Activated naive CD4-positive, alpha-beta T cell treated with anti-CD3 and anti-CD28 coated beads for 36 hours (primary cell): ENCODE data around the gene SLC2A14. TPM values are rescaled to one million over a fixed set of nuclear protein-coding genes. Genes with fewer than 3 reads are reported as not detected.
"Not testable (repeated sequence)": the region's sequence is repeated elsewhere in the genome, so short reads cannot be mapped to it uniquely, and the experiment has no call there.

ENCODE experiments used
- CTCF ChIA-PET: fragments of 350-600 bp; sonication (Branson Sonifier 250); formaldehyde crosslinking; loops from one replicate; lab custom pipeline; 2021; ENCODE audit warnings: antibody characterized with exemption; lab: Charles Lee
- DNase-seq: peaks from one replicate; pipeline ENCODE4 v3.0.0-alpha.2; 2020
- H3K27ac Mint-ChIP-seq: one replicate; pipeline ENCODE4 v1.8.0; 2021; ENCODE audit warnings: mild to moderate bottlenecking, mixed read lengths
- H3K27me3 Mint-ChIP-seq: one replicate; pipeline ENCODE4 v1.8.0; 2021; ENCODE audit warnings: low read depth, mixed read lengths
- H3K36me3 Mint-ChIP-seq: one replicate; pipeline ENCODE4 v1.8.0; 2021; ENCODE audit warnings: low read depth, mixed read lengths
- H3K4me1 Mint-ChIP-seq: one replicate; pipeline ENCODE4 v1.8.0; 2021; ENCODE audit warnings: low read depth, mixed read lengths
- H3K4me3 Mint-ChIP-seq: one replicate; pipeline ENCODE4 v1.8.0; 2021; ENCODE audit warnings: mild to moderate bottlenecking, moderate library complexity, mixed read lengths
- H3K9me3 Mint-ChIP-seq: one replicate; pipeline ENCODE4 v1.8.0; 2021; ENCODE audit warnings: mixed read lengths
- intact Hi-C: fragments of 100-400 bp; cut with micrococcal nuclease; formaldehyde crosslinking; loops from one replicate; pipeline ENCODE4 v1.15.1; 2023
- total RNA-seq, 2 experiments: library from RNA; stranded (reverse); gene quantifications; one replicate each; pipeline ENCODE4 v1.2.3, GENCODE V29; 2021

SLC2A14 gene
- total RNA-seq, 2 experiments from 2014 or later, result 8.8 to 9.8 TPM

GRCh38 chr12:7784701-7785100 lies 88.0 kb downstream of the SLC2A14 start:
- intact Hi-C loops, result no loop called here
- H3K36me3 Mint-ChIP-seq, result no peaks in the 10 kb centered on the region
- no peak for DNase-seq
- no peak overlapping the region for H3K4me3 Mint-ChIP-seq
- no peaks in the 10 kb centered on the region for H3K9me3 Mint-ChIP-seq
- H3K27me3 Mint-ChIP-seq, result peaks cover 2% of the 10 kb centered on the region
- CTCF ChIA-PET, result interaction anchor here (0.6 kb wide), 1 partner anchor 115 kb away, joined by 3 read pairs; no protein-coding TSS in a partner anchor
- H3K27ac Mint-ChIP-seq, result no peak overlapping the region
- no peaks in the 10 kb centered on the region for H3K4me1 Mint-ChIP-seq

GRCh38 chr12:7783433-7783832 lies 89.3 kb downstream of the SLC2A14 start:
- intact Hi-C loops, result not testable (repeated sequence)
- CTCF ChIA-PET, result interaction anchor here (0.6 kb wide), 1 partner anchor 23 kb away, joined by 5 read pairs; no protein-coding TSS in a partner anchor

GRCh38 chr12:7782055-7782454 lies 90.7 kb downstream of the SLC2A14 start:
- DNase-seq, result no peak
- Mint-ChIP-seq H3K9me3 (no peaks in the 10 kb centered on the region), H3K27ac (no peak overlapping the region), H3K4me3 (no peak overlapping the region), H3K36me3 (no peaks in the 10 kb centered on the region), H3K4me1 (no peaks in the 10 kb centered on the region), H3K27me3 (no peaks in the 10 kb centered on the region)
- CTCF ChIA-PET, result no interaction called here
- intact Hi-C loops, result no loop called here

More at GRCh38 chr12:7783433-7783832, 89.3 kb downstream of the SLC2A14 start:
- not testable (repeated sequence) for H3K36me3 Mint-ChIP-seq, H3K9me3 Mint-ChIP-seq, DNase-seq, H3K4me1 Mint-ChIP-seq, H3K4me3 Mint-ChIP-seq, H3K27me3 Mint-ChIP-seq, H3K27ac Mint-ChIP-seq

- Mint-ChIP-seq H3K4me3 (no peak overlapping the region), H3K4me1 (no peaks in the 10 kb centered on the region), H3K36me3 (no peaks in the 10 kb centered on the region), H3K27ac (no peak overlapping the region), H3K27me3 (no peaks in the 10 kb centered on the region), H3K9me3 (no peaks in the 10 kb centered on the region)
- no peak for DNase-seq
- intact Hi-C loops, result no loop called here
- CTCF ChIA-PET, result interaction anchor here (0.7 kb wide), 1 partner anchor 74 kb away, joined by 8 read pairs; no protein-coding TSS in a partner anchor
Observed at GRCh38 chr12:7781274-7781673, 91.4 kb downstream of the SLC2A14 start.

DNA sequence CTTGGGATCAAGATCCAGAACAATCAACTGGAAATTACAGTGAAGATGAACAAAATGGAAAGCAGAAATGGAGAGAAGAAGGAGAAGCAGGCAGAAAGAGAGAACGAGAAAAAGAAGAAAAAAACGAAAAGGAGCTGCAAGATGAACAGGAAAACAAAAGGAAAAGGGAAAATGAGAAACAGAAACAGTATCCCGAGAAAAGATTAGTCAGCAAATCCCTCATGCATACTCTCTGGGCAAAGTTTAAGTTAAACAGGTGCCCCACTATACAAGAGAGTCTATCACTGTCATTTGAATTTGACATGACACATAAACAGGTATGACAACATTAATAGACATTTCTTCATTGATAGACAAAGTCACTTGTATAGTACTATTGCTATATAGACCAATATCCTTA lies 102.7 kb downstream of the SLC2A14 start:
- intact Hi-C loops, result no loop called here
- no peak for DNase-seq
- Mint-ChIP-seq H3K27ac (no peak overlapping the region), H3K4me1 (no peaks in the 10 kb centered on the region), H3K4me3 (no peak overlapping the region), H3K27me3 (no peaks in the 10 kb centered on the region), H3K36me3 (no peaks in the 10 kb centered on the region), H3K9me3 (no peaks in the 10 kb centered on the region)
- CTCF ChIA-PET, result no interaction called here

Other genes with a start within 250 kb of the SLC2A14 start
- not detected for gene APOBEC1, start 207.0 kb downstream of the SLC2A14 start, total RNA-seq
- not detected for gene GDF3, start 177.1 kb downstream of the SLC2A14 start, total RNA-seq
- gene DPPA3, start 161.5 kb downstream of the SLC2A14 start, total RNA-seq, result not detected
- gene CLEC4C, start 125.5 kb downstream of the SLC2A14 start, total RNA-seq, result not detected
- gene NANOGNB, start 107.7 kb downstream of the SLC2A14 start, total RNA-seq, result not detected
- gene NANOG, start 83.5 kb downstream of the SLC2A14 start, total RNA-seq, result not detected
- gene SLC2A3, start 63.3 kb upstream of the SLC2A14 start, total RNA-seq, result 100 to 1,000 TPM; 392 to 394 TPM
- 10 to 100 TPM; 17.6 to 17.7 TPM for gene FOXJ2, start 159.8 kb upstream of the SLC2A14 start, total RNA-seq
- under 1 TPM; 0.21 to 0.25 TPM for gene C3AR1, start 193.4 kb upstream of the SLC2A14 start, total RNA-seq
- 10 to 100 TPM; 30.2 to 32.0 TPM for gene NECAP1, start 209.4 kb upstream of the SLC2A14 start, total RNA-seq